Activated naive CD8-positive, alpha-beta T cell (primary cell): Measurements from ENCODE around the gene DNAJC12.

ENCODE experiments used
- H3K27ac Mint-ChIP-seq: one replicate; pipeline ENCODE4 v1.8.0; 2021; ENCODE audit warnings: mixed read lengths
- H3K27me3 Mint-ChIP-seq: one replicate; pipeline ENCODE4 v1.8.0; 2021; ENCODE audit warnings: mixed read lengths
- H3K36me3 Mint-ChIP-seq: one replicate; pipeline ENCODE4 v1.8.0; 2021; ENCODE audit warnings: mixed read lengths
- H3K4me1 Mint-ChIP-seq: one replicate; pipeline ENCODE4 v1.8.0; 2021; ENCODE audit warnings: low read depth, mixed read lengths
- H3K4me3 Mint-ChIP-seq: one replicate; pipeline ENCODE4 v1.8.0; 2021; ENCODE audit warnings: mild to moderate bottlenecking, mixed read lengths
- H3K9me3 Mint-ChIP-seq: one replicate; pipeline ENCODE4 v1.8.0; 2021; ENCODE audit warnings: low read depth, mixed read lengths

The DNAJC12 gene

GRCh38 chr10:67816719-67817118 lies 21.3 kb downstream of the DNAJC12 start:
- Mint-ChIP-seq H3K4me3 (no peak overlapping the region), H3K4me1 (peaks cover 9% of the 10 kb centered on the region), H3K27me3 (peaks cover 3% of the 10 kb centered on the region), H3K27ac (no peak overlapping the region), H3K36me3 (no peaks in the 10 kb centered on the region), H3K9me3 (no peaks in the 10 kb centered on the region)

- Mint-ChIP-seq H3K4me1 (peaks cover 9% of the 10 kb centered on the region), H3K9me3 (no peaks in the 10 kb centered on the region), H3K27ac (no peak overlapping the region), H3K27me3 (peaks cover 3% of the 10 kb centered on the region), H3K4me3 (no peak overlapping the region), H3K36me3 (no peaks in the 10 kb centered on the region)
Measured at GRCh38 chr10:67815571-67816059, 22.4 kb downstream of the DNAJC12 start.

- Mint-ChIP-seq H3K4me1 (peaks cover 4% of the 10 kb centered on the region), H3K27me3 (no peaks in the 10 kb centered on the region), H3K9me3 (no peaks in the 10 kb centered on the region), H3K27ac (no peak overlapping the region), H3K4me3 (no peak overlapping the region), H3K36me3 (no peaks in the 10 kb centered on the region)
Measured at GRCh38 chr10:67812007-67812406, 26.0 kb downstream of the DNAJC12 start.

- Mint-ChIP-seq H3K4me1 (no peaks in the 10 kb centered on the region), H3K9me3 (no peaks in the 10 kb centered on the region), H3K4me3 (no peak overlapping the region), H3K27ac (no peak overlapping the region), H3K27me3 (no peaks in the 10 kb centered on the region), H3K36me3 (no peaks in the 10 kb centered on the region)
Measured at GRCh38 chr10:67809107-67809506, 28.9 kb downstream of the DNAJC12 start.

- no peak overlapping the region for H3K27ac Mint-ChIP-seq
- H3K4me3 Mint-ChIP-seq: no peak overlapping the region
- no peaks in the 10 kb centered on the region for H3K27me3 Mint-ChIP-seq
- H3K9me3 Mint-ChIP-seq: no peaks in the 10 kb centered on the region
- H3K36me3 Mint-ChIP-seq: no peaks in the 10 kb centered on the region
- no peaks in the 10 kb centered on the region for H3K4me1 Mint-ChIP-seq
Measured at GRCh38 chr10:67808704-67809103, 29.3 kb downstream of the DNAJC12 start.

- Mint-ChIP-seq H3K27ac (no peak overlapping the region), H3K4me1 (no peaks in the 10 kb centered on the region), H3K4me3 (no peak overlapping the region), H3K27me3 (no peaks in the 10 kb centered on the region), H3K36me3 (no peaks in the 10 kb centered on the region), H3K9me3 (no peaks in the 10 kb centered on the region)
Measured at GRCh38 chr10:67807855-67808456, 30.0 kb downstream of the DNAJC12 start.

GRCh38 chr10:67804395-67804678 lies 33.7 kb downstream of the DNAJC12 start:
- no peak overlapping the region for H3K27ac Mint-ChIP-seq
- no peaks in the 10 kb centered on the region for H3K4me1 Mint-ChIP-seq
- no peaks in the 10 kb centered on the region for H3K27me3 Mint-ChIP-seq
- H3K9me3 Mint-ChIP-seq: no peaks in the 10 kb centered on the region
- H3K4me3 Mint-ChIP-seq: no peak overlapping the region
- H3K36me3 Mint-ChIP-seq: no peaks in the 10 kb centered on the region

- Mint-ChIP-seq H3K9me3 (no peaks in the 10 kb centered on the region), H3K4me3 (no peak overlapping the region), H3K27me3 (no peaks in the 10 kb centered on the region), H3K4me1 (no peaks in the 10 kb centered on the region), H3K36me3 (no peaks in the 10 kb centered on the region), H3K27ac (no peak overlapping the region)
Measured at GRCh38 chr10:67803588-67804394, 34.2 kb downstream of the DNAJC12 start.

GRCh38 chr10:67802767-67803538 lies 35.0 kb downstream of the DNAJC12 start:
- no peaks in the 10 kb centered on the region for H3K4me1 Mint-ChIP-seq
- no peaks in the 10 kb centered on the region for H3K9me3 Mint-ChIP-seq
- no peaks in the 10 kb centered on the region for H3K36me3 Mint-ChIP-seq
- no peak overlapping the region for H3K27ac Mint-ChIP-seq
- no peak overlapping the region for H3K4me3 Mint-ChIP-seq
- no peaks in the 10 kb centered on the region for H3K27me3 Mint-ChIP-seq

- no peaks in the 10 kb centered on the region for H3K36me3 Mint-ChIP-seq
- H3K9me3 Mint-ChIP-seq: no peaks in the 10 kb centered on the region
- no peak overlapping the region for H3K27ac Mint-ChIP-seq
- no peaks in the 10 kb centered on the region for H3K4me1 Mint-ChIP-seq
- no peak overlapping the region for H3K4me3 Mint-ChIP-seq
- no peaks in the 10 kb centered on the region for H3K27me3 Mint-ChIP-seq
Measured at GRCh38 chr10:67801118-67801517, 36.9 kb downstream of the DNAJC12 start.

GRCh38 chr10:67794909-67795460 lies 43.0 kb downstream of the DNAJC12 start:
- Mint-ChIP-seq H3K9me3 (no peaks in the 10 kb centered on the region), H3K36me3 (no peaks in the 10 kb centered on the region), H3K4me3 (no peak overlapping the region), H3K27me3 (no peaks in the 10 kb centered on the region), H3K27ac (no peak overlapping the region), H3K4me1 (peaks cover 8% of the 10 kb centered on the region)

- Mint-ChIP-seq H3K9me3 (no peaks in the 10 kb centered on the region), H3K27ac (no peak overlapping the region), H3K4me1 (peaks cover 8% of the 10 kb centered on the region), H3K27me3 (no peaks in the 10 kb centered on the region), H3K36me3 (no peaks in the 10 kb centered on the region), H3K4me3 (no peak overlapping the region)
Measured at GRCh38 chr10:67794256-67794655, 43.7 kb downstream of the DNAJC12 start.

- H3K9me3 Mint-ChIP-seq: no peaks in the 10 kb centered on the region
- H3K27ac Mint-ChIP-seq: no peak overlapping the region
- peaks cover 2% of the 10 kb centered on the region for H3K27me3 Mint-ChIP-seq
- peaks cover 11% of the 10 kb centered on the region for H3K4me1 Mint-ChIP-seq
- no peaks in the 10 kb centered on the region for H3K36me3 Mint-ChIP-seq
- no peak overlapping the region for H3K4me3 Mint-ChIP-seq
Measured at GRCh38 chr10:67793313-67793712, 44.7 kb downstream of the DNAJC12 start.

- peaks cover 13% of the 10 kb centered on the region for H3K4me1 Mint-ChIP-seq
- H3K4me3 Mint-ChIP-seq: no peak overlapping the region
- no peak overlapping the region for H3K27ac Mint-ChIP-seq
- no peaks in the 10 kb centered on the region for H3K9me3 Mint-ChIP-seq
- H3K36me3 Mint-ChIP-seq: no peaks in the 10 kb centered on the region
- peaks cover 2% of the 10 kb centered on the region for H3K27me3 Mint-ChIP-seq
Measured at GRCh38 chr10:67792653-67793052, 45.3 kb downstream of the DNAJC12 start.
